Measurements from ENCODE around the gene IQCH.

Gene IQCH

DNA sequence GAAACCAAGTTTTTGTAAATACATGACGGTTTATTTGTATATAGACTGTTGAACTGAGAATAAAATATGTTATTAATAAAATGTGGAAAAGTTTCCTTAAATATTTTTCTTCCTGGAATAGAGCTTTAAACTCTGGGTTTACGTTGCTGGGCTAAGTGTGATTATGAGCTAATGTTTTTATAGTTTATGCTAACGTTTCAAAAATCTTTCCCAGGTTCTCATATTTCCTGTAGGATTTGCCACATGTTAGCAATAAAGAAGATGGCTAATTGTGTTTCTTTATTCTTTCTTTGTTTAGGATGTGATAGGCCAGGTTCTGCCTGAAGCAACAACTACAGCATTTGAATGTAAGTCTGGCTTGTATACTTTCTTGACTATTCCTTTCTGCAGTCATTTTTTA, 295.1 kb downstream of the IQCH start:
- DNase-seq (ENCODE audit: low read depth): no peak
- H3K4me3 ChIP-seq (ENCODE audit: low read length): no peak overlapping the region
- TF ChIP-seq, protein P1, sequence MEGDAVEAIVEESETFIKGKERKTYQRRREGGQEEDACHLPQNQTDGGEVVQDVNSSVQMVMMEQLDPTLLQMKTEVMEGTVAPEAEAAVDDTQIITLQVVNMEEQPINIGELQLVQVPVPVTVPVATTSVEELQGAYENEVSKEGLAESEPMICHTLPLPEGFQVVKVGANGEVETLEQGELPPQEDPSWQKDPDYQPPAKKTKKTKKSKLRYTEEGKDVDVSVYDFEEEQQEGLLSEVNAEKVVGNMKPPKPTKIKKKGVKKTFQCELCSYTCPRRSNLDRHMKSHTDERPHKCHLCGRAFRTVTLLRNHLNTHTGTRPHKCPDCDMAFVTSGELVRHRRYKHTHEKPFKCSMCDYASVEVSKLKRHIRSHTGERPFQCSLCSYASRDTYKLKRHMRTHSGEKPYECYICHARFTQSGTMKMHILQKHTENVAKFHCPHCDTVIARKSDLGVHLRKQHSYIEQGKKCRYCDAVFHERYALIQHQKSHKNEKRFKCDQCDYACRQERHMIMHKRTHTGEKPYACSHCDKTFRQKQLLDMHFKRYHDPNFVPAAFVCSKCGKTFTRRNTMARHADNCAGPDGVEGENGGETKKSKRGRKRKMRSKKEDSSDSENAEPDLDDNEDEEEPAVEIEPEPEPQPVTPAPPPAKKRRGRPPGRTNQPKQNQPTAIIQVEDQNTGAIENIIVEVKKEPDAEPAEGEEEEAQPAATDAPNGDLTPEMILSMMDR (conservative IDR thresholded peaks at IDR 0.05; ENCODE audit: low read length): no peak

DNA sequence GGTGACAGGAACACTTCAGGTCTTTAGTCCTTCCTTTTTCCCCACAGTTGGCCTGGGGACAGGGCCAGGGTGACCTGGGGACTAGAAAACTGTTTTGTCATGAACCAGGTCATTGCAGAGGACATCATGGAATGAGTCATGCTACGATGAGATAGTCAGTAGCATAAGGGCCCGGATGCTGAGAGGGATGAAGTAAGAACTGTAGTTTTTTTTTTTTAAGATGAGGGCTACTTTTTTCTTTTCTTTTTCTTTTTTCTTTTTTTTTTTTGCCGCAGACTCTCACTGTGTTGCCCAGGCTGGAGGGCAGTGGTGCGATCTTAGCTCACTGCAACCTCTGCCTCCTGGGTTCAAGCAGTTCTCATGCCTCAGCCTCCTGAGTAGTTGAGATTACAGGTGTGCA, 295.9 kb downstream of the IQCH start:
- TF ChIP-seq, protein P1 (conservative IDR thresholded peaks at IDR 0.05; ENCODE audit: low read length): no peak
- peak; percentile 25 for DNase-seq (ENCODE audit: low read depth)
- H3K4me3 ChIP-seq (ENCODE audit: low read length): no peak overlapping the region

DNA sequence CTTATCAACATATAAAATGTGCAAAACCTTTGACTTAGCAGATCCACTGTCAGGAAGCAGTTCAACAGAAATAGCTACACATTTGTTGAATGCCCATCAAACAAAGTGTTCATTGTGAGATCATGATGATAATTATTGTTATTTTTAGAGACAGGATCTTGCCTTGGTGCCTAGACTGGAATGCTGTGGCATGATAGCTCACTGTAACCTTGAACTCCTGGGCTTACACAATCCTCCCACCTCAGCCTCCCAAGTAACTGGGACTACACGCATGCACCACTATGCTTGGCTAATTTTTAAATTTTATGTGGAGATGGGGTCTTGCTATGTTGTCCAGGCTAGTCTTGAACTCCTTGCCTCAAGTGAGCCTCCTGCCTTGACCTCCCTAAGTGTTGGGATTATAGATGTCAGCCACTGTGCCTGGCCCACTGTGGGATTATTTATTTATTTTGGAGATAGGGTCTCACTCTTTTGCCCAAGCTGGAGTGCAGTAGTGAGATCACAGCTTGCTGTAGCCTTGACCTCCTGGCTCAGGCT, 296.7 kb downstream of the IQCH start:
- no peak overlapping the region for H3K4me3 ChIP-seq (ENCODE audit: low read length)
- TF ChIP-seq, protein P1 (conservative IDR thresholded peaks at IDR 0.05; ENCODE audit: low read length): no peak
- DNase-seq (ENCODE audit: low read depth): no peak

All from AG10803 (cell line).